CD4-positive, alpha-beta memory T cell (primary cell): Measurements from ENCODE around the gene SLC25A6. TPM values are rescaled to one million over a fixed set of nuclear protein-coding genes. Genes with fewer than 3 reads are reported as not detected.

Experiments
- CTCF ChIA-PET: fragments of 350-600 bp; sonication (Branson Sonifier 250); formaldehyde crosslinking; loops from one replicate; lab custom pipeline; 2021; ENCODE audit warnings: inconsistent platforms; ENCODE audit not compliant: partially characterized antibody; lab: Charles Lee
- POLR2A ChIA-PET: fragments of 350-600 bp; sonication (Branson Sonifier 250); formaldehyde crosslinking; loops from one replicate; lab custom pipeline; 2021; ENCODE audit not compliant: partially characterized antibody; lab: Charles Lee
- DNase-seq, 5 donors: peaks; one replicate each; pipeline versions ENCODE4 v3.0.0 to v3.0.0-alpha.2; 2020 to 2022; ENCODE audit warnings: mixed read lengths in 1 of 5
- H3K27ac ChIP-seq: one replicate; pipeline ENCODE4 v1.7.0; 2013; ENCODE audit warnings: low read depth, low read length
- H3K27me3 ChIP-seq: 2 replicates; pipeline ENCODE4 v1.7.0; 2013; ENCODE audit warnings: mild to moderate bottlenecking, low read length, moderate library complexity; ENCODE audit not compliant: insufficient read depth
- H3K36me3 ChIP-seq: 2 replicates; pipeline ENCODE4 v1.7.0; 2013; ENCODE audit warnings: mild to moderate bottlenecking, low read length, moderate library complexity; ENCODE audit not compliant: insufficient read depth
- H3K4me1 ChIP-seq: 2 replicates; pipeline ENCODE4 v1.7.0; 2013; ENCODE audit warnings: mild to moderate bottlenecking, low read length, moderate library complexity; ENCODE audit not compliant: insufficient read depth
- H3K4me3 ChIP-seq, 2 donors: one replicate each; pipeline ENCODE4 v1.7.0; 2013; ENCODE audit warnings: low read length in 2 of 2, mild to moderate bottlenecking in 1 of 2
- H3K9me3 ChIP-seq, 2 donors: one replicate each; pipeline ENCODE4 v1.7.0; 2013; ENCODE audit warnings: low read length in 2 of 2, control low read depth in 1 of 2; ENCODE audit not compliant: control insufficient read depth in 1 of 2
- H3K27ac Mint-ChIP-seq, 7 donors: one replicate each; pipeline ENCODE4 v1.8.0; 2020 to 2021; ENCODE audit warnings: mixed read lengths in 7 of 7, mild to moderate bottlenecking in 6 of 7, inconsistent platforms in 3 of 7, moderate library complexity in 3 of 7
- H3K27me3 Mint-ChIP-seq, 2 donors: one replicate each; pipeline ENCODE4 v1.8.0; 2020 to 2021; ENCODE audit warnings: mixed read lengths in 2 of 2
- H3K36me3 Mint-ChIP-seq, 2 donors: one replicate each; pipeline ENCODE4 v1.8.0; 2020 to 2021; ENCODE audit warnings: mixed read lengths in 2 of 2, inconsistent platforms in 1 of 2, mild to moderate bottlenecking in 1 of 2
- H3K4me1 Mint-ChIP-seq, 4 donors: one replicate each; pipeline ENCODE4 v1.8.0; 2020 to 2021; ENCODE audit warnings: mixed read lengths in 4 of 4, mild to moderate bottlenecking in 1 of 4
- H3K4me3 Mint-ChIP-seq, 8 donors: one replicate each; pipeline ENCODE4 v1.8.0; 2020 to 2021; ENCODE audit warnings: mixed read lengths in 8 of 8, mild to moderate bottlenecking in 7 of 8, moderate library complexity in 6 of 8, inconsistent platforms in 3 of 8
- H3K9me3 Mint-ChIP-seq, 8 donors: one replicate each; pipeline ENCODE4 v1.8.0; 2020 to 2021; ENCODE audit warnings: mixed read lengths in 8 of 8, mild to moderate bottlenecking in 5 of 8, inconsistent platforms in 3 of 8, moderate library complexity in 1 of 8
- intact Hi-C: fragments of 100-400 bp; cut with micrococcal nuclease; formaldehyde crosslinking; loops from one replicate; pipeline ENCODE4 v1.15.1; 2023
- polyA plus RNA-seq, 2 donors: library from polyadenylated mRNA; unstranded; fragments of 300-500 nt; fragmentation: Illumina TruSeq; gene quantifications; one replicate each; pipeline ENCODE4 v1.2.3, GENCODE V29; 2021
- total RNA-seq, 2 experiments: library from RNA; stranded (reverse); gene quantifications; one replicate each; pipeline ENCODE4 v1.2.3, GENCODE V29; 2021

The SLC25A6 gene
- total and polyA plus RNA-seq, 4 experiments from 2014 or later, result 249 to 540 (median 388) TPM

DNA sequence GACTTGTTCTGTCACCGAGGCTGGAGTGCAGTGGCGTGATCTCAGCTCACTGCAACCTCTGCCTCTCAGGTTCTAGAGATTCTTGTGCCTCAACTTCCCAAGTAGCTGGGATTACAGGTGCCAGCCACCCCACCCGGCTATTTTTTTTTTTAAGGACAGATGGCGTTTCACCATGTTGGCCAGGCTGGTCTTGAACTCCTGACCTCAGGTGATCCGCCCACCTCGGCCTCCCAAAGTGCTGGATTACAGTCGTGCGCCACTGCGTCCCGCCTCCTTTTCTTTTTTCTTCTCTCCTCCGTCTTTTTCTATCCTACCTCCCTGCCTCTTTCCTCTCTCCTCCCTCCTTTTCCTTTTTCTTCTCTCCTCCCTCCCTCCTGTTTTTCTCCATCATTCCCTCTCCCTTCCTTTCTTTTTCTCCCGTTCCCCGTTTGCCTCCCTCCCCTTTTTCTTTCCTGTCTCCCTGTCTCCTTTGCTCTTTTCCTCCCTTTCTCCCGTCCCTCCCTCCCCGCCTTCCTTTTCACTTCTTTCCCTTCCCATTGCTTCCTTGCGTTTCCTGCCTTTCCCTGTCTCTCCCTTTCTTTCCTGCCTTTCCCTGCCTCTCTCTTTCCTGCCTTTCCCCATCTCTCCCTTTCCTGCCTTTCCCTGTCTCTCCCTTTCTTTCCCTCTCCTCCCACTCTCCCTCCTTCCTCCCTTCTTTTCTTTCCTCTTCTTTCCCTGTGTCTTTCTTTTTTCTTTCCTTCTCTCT is 2.1 kb upstream of the SLC25A6 start:
- Mint-ChIP-seq H3K27me3 (no peaks in the 10 kb centered on the region), H3K4me1 (peaks cover 12 to 35% (median 25%) of the 10 kb centered on the region in 4 donors), H3K27ac (peak overlapping the region; percentile 41 to 91 (median 81)), H3K9me3 (no peaks in the 10 kb centered on the region), H3K4me3 (peak overlapping the region; percentile 76 to 93 (median 82)), H3K36me3 (peaks cover 16 to 28% of the 10 kb centered on the region in 2 donors)
- DNase-seq, result no peak
- intact Hi-C loops, result no loop called here
- peaks cover 36% of the 10 kb centered on the region for H3K4me1 ChIP-seq
- H3K36me3 ChIP-seq, result peaks cover 17% of the 10 kb centered on the region
- H3K27ac ChIP-seq, result no peak overlapping the region
- POLR2A ChIA-PET, result no interaction called here
- no peaks in the 10 kb centered on the region for H3K27me3 ChIP-seq
- no peaks in the 10 kb centered on the region for H3K9me3 ChIP-seq
- H3K4me3 ChIP-seq, result no peak overlapping the region
- CTCF ChIA-PET, result no interaction called here

GRCh38 chrX:1392376-1393068 is 609 bp upstream of the SLC25A6 start:
- POLR2A ChIA-PET, result no interaction called here
- Mint-ChIP-seq H3K4me1 (peaks cover 16 to 50% (median 34%) of the 10 kb centered on the region in 4 donors), H3K4me3 (peak overlapping the region; percentile 88 to 94 (median 91)), H3K9me3 (no peaks in the 10 kb centered on the region), H3K27me3 (no peaks in the 10 kb centered on the region), H3K27ac (peak overlapping the region; percentile 83 to 96 (median 90)), H3K36me3 (peaks cover 30 to 42% of the 10 kb centered on the region in 2 donors)
- CTCF ChIA-PET, result no interaction called here
- intact Hi-C loops, result loop anchor here (1.0 kb wide), 7 partner anchors 61 to 1237 kb away; partner anchors contain the start of genes AKAP17A and P2RY8
- Histone ChIP-seq H3K4me1 (peaks cover 47% of the 10 kb centered on the region), H3K27ac (peak overlapping the region; percentile 94), H3K4me3 (peak overlapping the region in 1 of 2 donors; percentile 94), H3K9me3 (no peaks in the 10 kb centered on the region), H3K36me3 (peaks cover 32% of the 10 kb centered on the region), H3K27me3 (no peaks in the 10 kb centered on the region)
- no peak for DNase-seq

DNA sequence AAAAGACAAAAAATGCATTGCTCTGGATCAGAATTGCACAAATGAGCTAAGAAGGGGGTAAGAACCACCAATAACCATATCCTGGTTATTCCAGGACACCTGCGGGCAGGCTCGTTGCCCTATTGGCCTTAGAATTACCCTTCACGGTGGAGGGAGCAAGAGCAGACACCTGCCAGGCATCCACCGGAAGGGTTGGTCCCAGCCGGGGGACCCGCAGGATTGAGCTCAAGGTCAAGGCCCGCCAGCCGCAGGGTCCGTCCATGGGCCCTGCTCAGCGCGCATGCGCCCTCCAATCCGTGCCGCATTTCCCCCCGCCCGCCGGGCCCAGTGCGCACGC is 575 bp downstream of the SLC25A6 start:
- H3K36me3 ChIP-seq, result peaks cover 44% of the 10 kb centered on the region
- CTCF ChIA-PET, result no interaction called here
- Mint-ChIP-seq H3K4me3 (peak overlapping the region; percentile 88 to 94 (median 91)), H3K4me1 (peaks cover 17 to 52% (median 34%) of the 10 kb centered on the region in 4 donors), H3K9me3 (no peaks in the 10 kb centered on the region), H3K27me3 (no peaks in the 10 kb centered on the region), H3K36me3 (peaks cover 38 to 47% of the 10 kb centered on the region in 2 donors), H3K27ac (peak overlapping the region; percentile 70 to 96 (median 90))
- peaks cover 47% of the 10 kb centered on the region for H3K4me1 ChIP-seq
- peak overlapping the region; percentile 94 for H3K27ac ChIP-seq
- no peaks in the 10 kb centered on the region for H3K9me3 ChIP-seq
- H3K4me3 ChIP-seq, result peak overlapping the region; percentile 51 to 94
- no peaks in the 10 kb centered on the region for H3K27me3 ChIP-seq
- POLR2A ChIA-PET, result no interaction called here
- intact Hi-C loops, result no loop called here
- DNase-seq, result no peak

DNA sequence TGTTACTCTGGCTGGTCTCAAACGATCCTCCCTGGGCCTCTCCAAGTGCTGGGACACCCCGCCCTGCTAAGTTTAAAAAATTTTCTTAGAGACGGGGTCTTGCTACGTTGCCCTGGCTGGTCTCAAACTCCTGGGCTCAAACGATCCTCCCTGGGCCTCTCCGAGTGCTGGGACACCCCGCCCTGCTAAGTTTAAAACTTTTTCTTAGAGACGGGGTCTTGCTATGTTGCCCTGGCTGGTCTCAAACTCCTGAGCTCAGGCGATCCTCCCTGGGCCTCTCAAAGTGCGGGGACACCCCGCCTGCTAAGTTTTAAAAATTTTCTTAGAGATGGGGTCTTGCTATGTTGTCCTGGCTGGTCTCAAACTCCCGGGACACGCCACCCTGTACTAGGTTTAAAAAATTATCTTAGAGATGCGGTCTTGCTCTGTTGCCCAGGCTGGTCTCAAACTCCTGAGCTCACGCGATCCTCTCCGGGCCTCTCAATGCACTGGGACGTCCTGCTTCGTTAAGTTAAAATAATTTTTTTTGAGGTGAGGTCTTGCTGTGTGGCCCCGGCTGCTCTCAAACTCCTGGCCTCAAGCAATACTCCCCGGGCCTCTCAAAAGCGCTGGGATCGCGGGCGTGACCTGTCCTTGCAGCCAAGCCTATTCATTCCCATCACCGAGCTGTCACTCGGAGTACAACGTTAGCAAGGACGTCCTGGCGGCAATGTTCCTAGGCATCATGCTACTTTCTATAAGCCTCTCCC is 1.1 kb downstream of the SLC25A6 start:
- no peaks in the 10 kb centered on the region for H3K9me3 ChIP-seq
- no peaks in the 10 kb centered on the region for H3K27me3 Mint-ChIP-seq
- no peak for DNase-seq
- H3K27ac ChIP-seq, result peak overlapping the region; percentile 94
- peak overlapping the region; percentile 70 to 96 (median 89) for H3K27ac Mint-ChIP-seq
- H3K4me3 Mint-ChIP-seq, result peak overlapping the region; percentile 88 to 94 (median 91)
- H3K4me3 ChIP-seq, result peak overlapping the region; percentile 51 to 94
- H3K36me3 ChIP-seq, result peaks cover 49% of the 10 kb centered on the region
- ChIA-PET POLR2A (no interaction called here), CTCF (no interaction called here)
- H3K36me3 Mint-ChIP-seq, result peaks cover 35 to 44% of the 10 kb centered on the region in 2 donors
- intact Hi-C loops, result no loop called here
- H3K4me1 Mint-ChIP-seq, result peaks cover 12 to 47% (median 30%) of the 10 kb centered on the region in 4 donors
- H3K4me1 ChIP-seq, result peaks cover 47% of the 10 kb centered on the region
- H3K27me3 ChIP-seq, result no peaks in the 10 kb centered on the region
- H3K9me3 Mint-ChIP-seq, result no peaks in the 10 kb centered on the region

DNA sequence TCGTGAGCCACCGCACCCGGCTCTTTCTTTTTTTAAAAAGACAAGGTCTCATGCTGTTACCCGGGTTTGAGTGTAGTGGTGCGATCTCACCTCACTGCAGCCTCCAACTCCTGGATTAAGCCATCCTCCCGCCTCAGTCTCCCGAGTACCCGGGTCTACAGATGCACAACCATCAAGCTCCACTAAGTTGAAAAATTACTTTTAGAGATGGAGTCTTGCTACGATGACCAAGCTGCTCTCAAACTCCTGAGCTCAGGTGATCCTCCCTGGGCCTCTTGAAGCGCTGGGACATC is 2.0 kb downstream of the SLC25A6 start:
- H3K4me1 ChIP-seq, result peaks cover 43% of the 10 kb centered on the region
- no peaks in the 10 kb centered on the region for H3K9me3 Mint-ChIP-seq
- no peak overlapping the region for H3K4me3 ChIP-seq
- no peaks in the 10 kb centered on the region for H3K27me3 ChIP-seq
- POLR2A ChIA-PET, result no interaction called here
- H3K4me3 Mint-ChIP-seq, result peak overlapping the region in 5 of 8 donors; percentile 21 to 60 (median 43)
- intact Hi-C loops, result no loop called here
- no peak for DNase-seq
- H3K27ac Mint-ChIP-seq, result peak overlapping the region in 1 of 7 donors; percentile 88
- H3K27ac ChIP-seq, result peak overlapping the region; percentile 94
- peaks cover 6 to 42% (median 26%) of the 10 kb centered on the region in 4 donors for H3K4me1 Mint-ChIP-seq
- H3K36me3 ChIP-seq, result peaks cover 57% of the 10 kb centered on the region
- H3K27me3 Mint-ChIP-seq, result no peaks in the 10 kb centered on the region
- peaks cover 35 to 48% of the 10 kb centered on the region in 2 donors for H3K36me3 Mint-ChIP-seq
- H3K9me3 ChIP-seq, result no peaks in the 10 kb centered on the region
- CTCF ChIA-PET, result no interaction called here

GRCh38 chrX:1389181-1389992 is 2.5 kb downstream of the SLC25A6 start:
- DNase-seq, result peak in 1 of 5 donors; percentile 27
- ChIA-PET CTCF (no interaction called here), POLR2A (no interaction called here)
- H3K27me3 Mint-ChIP-seq, result no peaks in the 10 kb centered on the region
- H3K36me3 Mint-ChIP-seq, result peaks cover 40 to 52% of the 10 kb centered on the region in 2 donors
- peaks cover 0 to 4% (median 0%) of the 10 kb centered on the region in 8 donors for H3K9me3 Mint-ChIP-seq
- Histone ChIP-seq H3K27me3 (no peaks in the 10 kb centered on the region), H3K9me3 (no peaks in the 10 kb centered on the region), H3K27ac (no peak overlapping the region), H3K4me3 (no peak overlapping the region), H3K4me1 (peaks cover 43% of the 10 kb centered on the region), H3K36me3 (peaks cover 61% of the 10 kb centered on the region)
- intact Hi-C loops, result no loop called here
- peaks cover 6 to 42% (median 26%) of the 10 kb centered on the region in 4 donors for H3K4me1 Mint-ChIP-seq
- peak overlapping the region in 4 of 7 donors; percentile 15 to 64 (median 32) for H3K27ac Mint-ChIP-seq
- peak overlapping the region in 5 of 8 donors; percentile 34 to 60 (median 46) for H3K4me3 Mint-ChIP-seq
